ENCODE measurements around the gene ART4. TPM values are rescaled to one million over a fixed set of nuclear protein-coding genes. Genes with fewer than 3 reads are reported as not detected.

The ART4 gene
- total and polyA plus RNA-seq, 2 experiments from 2014 or later = 0.24 TPM; not detected in 1

- no peak for DNase-seq (ENCODE audit: low read depth in 1 of 2, low spot score in 1 of 2)
- Histone ChIP-seq H3K27me3 (no peaks in the 10 kb centered on the region), H3K36me3 (no peaks in the 10 kb centered on the region), H3K27ac (no peak overlapping the region), H3K9me3 (ENCODE audit: low read depth) (no peaks in the 10 kb centered on the region), H3K4me1 (ENCODE audit: low read depth) (no peaks in the 10 kb centered on the region), H3K4me3 (no peak overlapping the region)
- TF ChIP-seq, protein P1, sequence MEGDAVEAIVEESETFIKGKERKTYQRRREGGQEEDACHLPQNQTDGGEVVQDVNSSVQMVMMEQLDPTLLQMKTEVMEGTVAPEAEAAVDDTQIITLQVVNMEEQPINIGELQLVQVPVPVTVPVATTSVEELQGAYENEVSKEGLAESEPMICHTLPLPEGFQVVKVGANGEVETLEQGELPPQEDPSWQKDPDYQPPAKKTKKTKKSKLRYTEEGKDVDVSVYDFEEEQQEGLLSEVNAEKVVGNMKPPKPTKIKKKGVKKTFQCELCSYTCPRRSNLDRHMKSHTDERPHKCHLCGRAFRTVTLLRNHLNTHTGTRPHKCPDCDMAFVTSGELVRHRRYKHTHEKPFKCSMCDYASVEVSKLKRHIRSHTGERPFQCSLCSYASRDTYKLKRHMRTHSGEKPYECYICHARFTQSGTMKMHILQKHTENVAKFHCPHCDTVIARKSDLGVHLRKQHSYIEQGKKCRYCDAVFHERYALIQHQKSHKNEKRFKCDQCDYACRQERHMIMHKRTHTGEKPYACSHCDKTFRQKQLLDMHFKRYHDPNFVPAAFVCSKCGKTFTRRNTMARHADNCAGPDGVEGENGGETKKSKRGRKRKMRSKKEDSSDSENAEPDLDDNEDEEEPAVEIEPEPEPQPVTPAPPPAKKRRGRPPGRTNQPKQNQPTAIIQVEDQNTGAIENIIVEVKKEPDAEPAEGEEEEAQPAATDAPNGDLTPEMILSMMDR (IDR thresholded peaks at IDR 0.05; ENCODE audit: low read depth, low read length) = no peak
Measured at GRCh38 chr12:14827043-14827442, 16.3 kb downstream of the ART4 start.

DNA sequence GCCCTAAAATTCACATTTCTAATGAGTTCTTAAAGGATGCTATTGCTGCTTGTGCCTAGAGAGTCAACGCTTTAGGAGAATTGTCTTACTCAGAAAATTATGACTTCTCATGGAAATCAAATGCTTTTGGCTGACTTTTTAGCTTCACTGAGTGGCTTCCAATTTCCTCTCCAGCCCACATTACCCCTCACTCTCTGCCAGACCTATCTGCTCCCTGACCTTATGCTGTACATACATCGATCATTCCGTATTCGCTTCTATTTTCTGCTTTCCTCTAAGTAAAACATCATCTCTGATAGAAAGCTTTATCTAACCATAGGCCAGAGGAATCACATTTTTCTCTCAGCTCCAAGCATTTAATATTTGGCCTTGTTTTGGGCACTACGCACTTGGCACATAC, 16.8 kb downstream of the ART4 start:
- Histone ChIP-seq H3K4me3 (no peak overlapping the region), H3K27me3 (no peaks in the 10 kb centered on the region), H3K36me3 (no peaks in the 10 kb centered on the region), H3K27ac (no peak overlapping the region), H3K9me3 (ENCODE audit: low read depth) (no peaks in the 10 kb centered on the region), H3K4me1 (ENCODE audit: low read depth) (no peaks in the 10 kb centered on the region)
- TF ChIP-seq, protein P1 (IDR thresholded peaks at IDR 0.05; ENCODE audit: low read depth, low read length) = no peak
- no peak for DNase-seq (ENCODE audit: low read depth in 1 of 2, low spot score in 1 of 2)

DNA sequence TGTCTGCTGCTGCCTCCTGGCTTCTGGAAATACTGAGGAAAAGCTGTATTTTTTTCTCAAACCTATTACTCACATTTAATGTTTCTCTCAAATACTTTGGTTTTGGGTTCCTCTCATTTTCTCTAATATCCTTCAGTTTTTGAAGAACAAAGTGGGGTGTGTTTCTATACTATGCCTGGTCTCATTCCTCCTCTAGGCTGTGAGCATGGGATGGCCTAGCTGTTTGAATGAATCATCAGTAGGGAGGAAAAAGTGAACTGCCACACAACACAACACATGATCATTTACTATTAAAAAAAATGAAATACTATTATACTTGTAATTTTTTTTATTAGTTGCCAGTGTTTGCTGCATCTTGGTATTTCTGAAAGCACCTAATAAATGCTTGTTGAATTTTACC, 18.1 kb downstream of the ART4 start:
- DNase-seq (ENCODE audit: low read depth in 1 of 2, low spot score in 1 of 2) = no peak
- no peaks in the 10 kb centered on the region for H3K27me3 ChIP-seq
- H3K27ac ChIP-seq = no peak overlapping the region
- no peaks in the 10 kb centered on the region for H3K9me3 ChIP-seq (ENCODE audit: low read depth)
- H3K36me3 ChIP-seq = no peaks in the 10 kb centered on the region
- TF ChIP-seq, protein P1 (IDR thresholded peaks at IDR 0.05; ENCODE audit: low read depth, low read length) = no peak
- H3K4me1 ChIP-seq (ENCODE audit: low read depth) = no peaks in the 10 kb centered on the region
- H3K4me3 ChIP-seq = no peak overlapping the region

GRCh38 chr12:14824012-14824634, 19.2 kb downstream of the ART4 start:
- Histone ChIP-seq H3K27ac (no peak overlapping the region), H3K4me1 (ENCODE audit: low read depth) (no peaks in the 10 kb centered on the region), H3K36me3 (no peaks in the 10 kb centered on the region), H3K4me3 (no peak overlapping the region), H3K27me3 (no peaks in the 10 kb centered on the region), H3K9me3 (ENCODE audit: low read depth) (no peaks in the 10 kb centered on the region)
- DNase-seq (ENCODE audit: low read depth in 1 of 2, low spot score in 1 of 2) = no peak
- TF ChIP-seq, protein P1 (IDR thresholded peaks at IDR 0.05; ENCODE audit: low read depth, low read length) = no peak

GRCh38 chr12:14814014-14814413, 29.3 kb downstream of the ART4 start, which contains the start of gene SMCO3:
Gene SMCO3, minus strand, starts transcription at chr12:14814182. Its CDS starts 7,502 bp downstream, at chr12:14806680.
- H3K4me1 ChIP-seq (ENCODE audit: low read depth) = peaks cover 11% of the 10 kb centered on the region
- no peaks in the 10 kb centered on the region for H3K9me3 ChIP-seq (ENCODE audit: low read depth)
- no peaks in the 10 kb centered on the region for H3K27me3 ChIP-seq
- no peak within 1 kb of the TSS for H3K27ac ChIP-seq
- no peak for DNase-seq (ENCODE audit: low read depth in 1 of 2, low spot score in 1 of 2)
- H3K36me3 ChIP-seq = no peaks in the 10 kb centered on the region
- TF ChIP-seq, protein P1 (IDR thresholded peaks at IDR 0.05; ENCODE audit: low read depth, low read length) = no peak
- H3K4me3 ChIP-seq = no peak within 1 kb of the TSS
